ENCODE measurements around the gene ZBTB12.

DNA sequence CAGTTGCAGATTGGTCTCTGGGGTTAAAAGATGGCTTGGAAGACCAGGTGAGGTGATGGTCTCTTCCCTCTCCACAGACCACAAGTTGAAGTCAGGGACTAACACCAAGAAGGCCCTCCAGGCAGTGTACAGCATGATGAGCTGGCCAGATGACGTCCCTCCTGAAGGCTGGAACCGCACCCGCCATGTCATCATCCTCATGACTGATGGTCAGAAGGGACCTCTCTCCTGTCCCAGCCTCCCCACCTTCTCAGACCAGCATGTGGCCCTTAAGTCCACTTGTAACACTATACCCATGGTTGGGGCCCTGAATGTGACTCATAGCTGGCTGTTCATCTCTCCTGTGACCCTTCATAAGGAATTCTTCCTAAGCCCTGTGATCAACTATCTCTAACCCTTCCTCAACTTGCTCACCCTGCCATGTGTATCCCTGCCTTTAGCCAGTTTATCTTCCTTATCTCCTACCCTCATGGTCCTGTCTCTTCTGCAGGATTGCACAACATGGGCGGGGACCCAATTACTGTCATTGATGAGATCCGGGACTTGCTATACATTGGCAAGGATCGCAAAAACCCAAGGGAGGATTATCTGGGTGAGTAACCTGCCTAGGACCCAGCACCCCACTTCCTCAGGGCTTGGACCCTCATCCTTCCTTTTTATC lies 47.0 kb upstream of the ZBTB12 start:
- TF ChIP-seq CTCF (IDR thresholded peaks at IDR 0.05) (no peak), POLR2AphosphoS5 (IDR thresholded peaks at IDR 0.05) (no peak)

Data from stomach (tissue), 4 donors.